Measurements from ENCODE around the gene PRSS23.

DNA sequence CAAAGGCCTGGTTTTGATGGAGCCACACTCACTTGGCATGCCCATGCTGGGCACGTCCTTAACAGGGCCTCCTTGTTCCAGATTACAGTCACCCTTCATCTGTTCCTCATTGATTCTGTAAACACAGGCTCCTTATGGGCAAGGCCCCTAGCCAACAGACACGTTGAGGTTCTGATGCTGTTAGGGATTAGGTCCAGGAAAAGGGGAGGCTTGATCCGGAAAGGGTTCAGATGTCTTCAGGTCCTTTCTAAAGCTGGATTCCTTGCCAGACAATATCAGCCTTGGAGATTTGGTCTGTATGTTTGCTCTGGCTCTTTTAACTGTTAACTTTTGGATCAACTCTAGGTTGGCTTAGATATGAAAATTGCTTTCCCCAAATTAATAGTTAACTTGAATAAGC lies 46.9 kb upstream of the PRSS23 start:
- TF ChIP-seq, protein P1, sequence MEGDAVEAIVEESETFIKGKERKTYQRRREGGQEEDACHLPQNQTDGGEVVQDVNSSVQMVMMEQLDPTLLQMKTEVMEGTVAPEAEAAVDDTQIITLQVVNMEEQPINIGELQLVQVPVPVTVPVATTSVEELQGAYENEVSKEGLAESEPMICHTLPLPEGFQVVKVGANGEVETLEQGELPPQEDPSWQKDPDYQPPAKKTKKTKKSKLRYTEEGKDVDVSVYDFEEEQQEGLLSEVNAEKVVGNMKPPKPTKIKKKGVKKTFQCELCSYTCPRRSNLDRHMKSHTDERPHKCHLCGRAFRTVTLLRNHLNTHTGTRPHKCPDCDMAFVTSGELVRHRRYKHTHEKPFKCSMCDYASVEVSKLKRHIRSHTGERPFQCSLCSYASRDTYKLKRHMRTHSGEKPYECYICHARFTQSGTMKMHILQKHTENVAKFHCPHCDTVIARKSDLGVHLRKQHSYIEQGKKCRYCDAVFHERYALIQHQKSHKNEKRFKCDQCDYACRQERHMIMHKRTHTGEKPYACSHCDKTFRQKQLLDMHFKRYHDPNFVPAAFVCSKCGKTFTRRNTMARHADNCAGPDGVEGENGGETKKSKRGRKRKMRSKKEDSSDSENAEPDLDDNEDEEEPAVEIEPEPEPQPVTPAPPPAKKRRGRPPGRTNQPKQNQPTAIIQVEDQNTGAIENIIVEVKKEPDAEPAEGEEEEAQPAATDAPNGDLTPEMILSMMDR (IDR thresholded peaks at IDR 0.05), result no peak
- TF ChIP-seq POLR2AphosphoS5 (IDR thresholded peaks at IDR 0.05), result no peak
- no peak for TF ChIP-seq POLR2A (IDR thresholded peaks at IDR 0.05)
- no peak for TF ChIP-seq EP300 (IDR thresholded peaks at IDR 0.05)
